C4-2B (cell line): ENCODE results near the gene WDR6.

Source experiments
- CTCF ChIP-seq: fragments of 450-650 bp; conservative IDR thresholded peaks from 2 replicates; pipeline ENCODE4 v1.5.1; 2017; ENCODE audit warnings: mild to moderate bottlenecking
- ZFX ChIP-seq: fragments of 450-650 bp; IDR thresholded peaks from 2 replicates; pipeline ENCODE4 v1.6.1; 2017

GRCh38 chr3:48999085-48999858, 7.9 kb upstream of the WDR6 start:
- TF ChIP-seq CTCF (no peak), ZFX (no peak)
